SIG-M5 (cell line): ENCODE data around the gene ADM.

Experiments
- DNase-seq: peaks from one replicate; lab custom pipeline; 2025; lab: John Stamatoyannopoulos, UW

The ADM gene

DNA sequence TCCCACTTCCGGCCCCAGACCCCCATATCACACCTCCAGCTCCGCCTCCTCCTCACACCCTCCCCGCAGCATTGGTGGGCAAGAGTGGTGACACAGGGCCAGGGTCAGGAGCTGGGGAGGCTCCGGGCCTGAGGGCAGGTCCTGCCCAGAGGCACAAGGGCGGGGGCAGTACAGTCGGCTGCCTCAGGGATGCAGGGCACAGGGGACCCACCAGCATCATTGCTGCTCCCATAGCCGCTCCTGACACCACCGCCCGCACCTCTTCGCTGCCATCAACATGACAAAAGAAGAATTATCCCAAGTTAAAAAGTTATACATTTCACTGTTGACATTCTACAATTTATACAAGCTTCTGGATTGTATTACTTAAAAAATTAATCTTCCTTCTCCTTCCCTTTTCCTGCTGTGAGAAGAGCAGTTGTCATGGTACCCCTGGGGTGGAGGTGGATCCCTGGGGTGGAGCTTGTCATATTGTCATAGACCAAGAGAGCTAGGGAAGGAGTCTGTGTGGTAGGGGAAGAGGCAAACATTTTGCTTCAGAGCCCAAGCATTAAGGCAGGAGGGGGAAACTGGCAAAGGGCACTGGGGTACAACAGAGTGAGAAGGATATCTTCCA is 15.0 kb upstream of the ADM start:
- DNase-seq: no peak

DNA sequence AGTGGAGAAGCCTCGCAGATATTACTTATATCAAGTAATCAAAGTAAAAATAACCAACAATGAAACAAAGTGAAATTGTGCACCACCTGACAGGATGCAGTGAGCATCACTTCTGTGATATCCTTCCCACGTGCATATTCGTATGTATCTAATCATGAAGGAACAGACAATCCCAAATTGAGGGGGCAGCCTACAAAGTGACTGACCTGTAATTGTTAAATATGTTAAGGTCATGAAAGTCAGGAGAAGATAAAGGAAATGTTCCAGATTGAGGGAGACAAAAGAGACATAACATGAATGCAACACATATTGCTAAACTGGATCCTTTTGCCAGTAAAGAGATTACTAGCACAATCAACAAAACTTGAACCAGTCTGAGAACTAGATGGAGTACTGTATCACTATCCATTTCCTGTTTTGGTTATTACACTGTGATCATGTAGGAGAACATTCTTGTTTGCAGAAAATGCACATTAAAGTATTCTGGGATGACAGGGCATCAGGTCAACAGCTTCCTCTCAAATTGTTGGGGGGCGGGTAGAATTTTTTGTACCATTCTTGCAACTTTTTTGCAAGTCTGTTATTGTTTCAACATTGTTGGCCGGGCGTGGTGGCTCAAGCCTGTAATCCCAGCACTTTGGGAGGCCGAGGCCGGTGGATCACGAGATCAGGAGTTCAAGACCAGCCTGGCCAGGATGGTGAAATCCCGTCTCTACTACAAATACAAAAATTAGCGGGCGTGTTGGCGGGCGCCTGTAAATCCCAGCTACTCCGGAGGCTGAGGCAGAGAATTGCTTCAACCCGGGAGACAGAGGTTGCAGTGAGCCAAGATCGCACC is 12.9 kb upstream of the ADM start:
- DNase-seq: no peak

- no peak for DNase-seq
These were observed 11.2 kb upstream of the ADM start, which contains the start of gene SBF2 for GRCh38 chr11:10293423-10294289. TSS of gene SBF2 (minus strand) at chr11:10294219. CDS start at chr11:10294069, 150 bp downstream.

DNA sequence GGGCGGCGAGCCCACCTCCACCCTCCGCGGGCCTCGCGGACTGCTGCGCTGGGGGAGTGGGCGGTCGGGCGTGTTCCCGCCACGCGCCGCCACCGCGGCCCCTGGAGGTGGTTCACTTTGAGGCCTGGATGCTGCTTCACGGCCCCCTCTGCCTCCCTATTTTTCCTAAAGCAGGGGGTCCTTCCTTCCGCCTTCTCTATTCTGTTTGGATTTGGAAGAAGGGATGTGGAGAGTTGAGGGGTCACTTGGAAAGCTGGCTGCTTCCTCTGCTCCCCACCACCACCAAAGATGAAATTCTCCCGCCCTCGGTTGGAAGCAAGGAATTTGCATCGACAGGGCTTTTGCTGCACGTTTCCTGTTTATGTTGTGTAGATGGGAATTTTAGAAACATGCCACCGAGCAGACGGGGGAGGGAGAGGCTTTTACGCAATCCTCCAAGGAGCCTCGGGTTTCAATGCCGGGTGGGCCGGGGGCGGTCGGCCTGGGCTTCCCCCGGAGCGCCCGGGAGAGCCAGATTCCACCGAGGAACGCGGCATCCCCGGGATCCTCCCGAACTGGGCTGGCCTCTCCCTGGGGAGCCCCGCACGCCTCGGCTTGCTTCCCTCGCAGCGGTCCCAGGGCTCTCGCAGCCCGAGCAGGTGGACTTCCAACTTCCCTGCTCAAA is 10.5 kb upstream of the ADM start:
- no peak for DNase-seq

- DNase-seq: no peak
These were observed 9.6 kb upstream of the ADM start for GRCh38 chr11:10295064-10295901.

GRCh38 chr11:10298342-10298741 is 6.5 kb upstream of the ADM start:
- peak; percentile 59 for DNase-seq

DNA sequence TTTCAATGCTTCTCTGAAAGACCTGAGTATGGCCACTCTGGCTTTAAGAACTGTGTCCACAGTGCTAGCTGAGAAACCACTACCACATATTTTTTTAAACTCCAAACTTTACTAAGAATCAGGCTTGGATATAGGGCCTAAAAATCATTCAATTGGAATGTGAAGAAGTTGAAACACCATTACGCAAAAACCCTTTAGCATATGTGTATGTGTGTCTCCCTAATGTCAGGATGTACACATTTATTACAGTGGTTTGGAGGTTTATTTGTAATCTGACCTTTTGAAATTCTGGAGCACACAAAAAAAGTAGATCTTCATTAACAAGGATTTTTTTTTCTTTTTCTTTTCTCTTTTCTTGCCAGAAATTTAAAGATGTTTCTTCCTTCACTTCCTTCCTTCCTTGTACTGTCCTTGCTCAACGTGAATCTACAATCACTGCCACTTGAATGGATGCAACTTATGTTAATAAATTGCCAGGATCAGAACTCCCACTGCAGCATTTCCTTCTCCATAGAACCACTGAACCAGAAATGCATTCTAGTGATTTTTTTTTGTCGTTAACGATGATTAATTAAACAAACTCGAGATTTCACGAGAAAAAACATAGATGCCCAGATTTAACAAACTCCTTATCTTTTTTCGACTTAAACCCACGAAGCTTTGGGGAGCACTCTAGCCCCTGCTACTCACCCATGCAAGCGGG is 3.1 kb upstream of the ADM start:
- DNase-seq: no peak

DNA sequence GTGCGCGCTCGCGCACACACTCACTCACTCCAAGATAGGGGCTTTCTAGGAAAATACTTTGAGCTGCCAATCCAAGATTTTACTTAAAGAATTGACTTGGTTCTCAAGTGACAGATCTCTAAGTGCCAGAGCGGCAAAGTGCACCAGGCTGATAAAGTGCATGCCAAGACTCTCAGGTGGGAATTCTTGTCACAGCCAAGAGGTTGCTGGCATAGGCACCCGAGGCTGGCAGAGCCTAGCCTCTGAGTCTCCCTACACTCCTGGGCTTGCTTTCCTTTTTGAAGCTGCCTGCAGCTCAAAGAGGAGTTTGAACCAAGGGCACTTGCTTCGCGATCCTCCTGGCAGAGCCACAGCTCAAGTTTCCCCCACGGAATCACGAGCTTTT is 2.5 kb upstream of the ADM start:
- DNase-seq: no peak

DNA sequence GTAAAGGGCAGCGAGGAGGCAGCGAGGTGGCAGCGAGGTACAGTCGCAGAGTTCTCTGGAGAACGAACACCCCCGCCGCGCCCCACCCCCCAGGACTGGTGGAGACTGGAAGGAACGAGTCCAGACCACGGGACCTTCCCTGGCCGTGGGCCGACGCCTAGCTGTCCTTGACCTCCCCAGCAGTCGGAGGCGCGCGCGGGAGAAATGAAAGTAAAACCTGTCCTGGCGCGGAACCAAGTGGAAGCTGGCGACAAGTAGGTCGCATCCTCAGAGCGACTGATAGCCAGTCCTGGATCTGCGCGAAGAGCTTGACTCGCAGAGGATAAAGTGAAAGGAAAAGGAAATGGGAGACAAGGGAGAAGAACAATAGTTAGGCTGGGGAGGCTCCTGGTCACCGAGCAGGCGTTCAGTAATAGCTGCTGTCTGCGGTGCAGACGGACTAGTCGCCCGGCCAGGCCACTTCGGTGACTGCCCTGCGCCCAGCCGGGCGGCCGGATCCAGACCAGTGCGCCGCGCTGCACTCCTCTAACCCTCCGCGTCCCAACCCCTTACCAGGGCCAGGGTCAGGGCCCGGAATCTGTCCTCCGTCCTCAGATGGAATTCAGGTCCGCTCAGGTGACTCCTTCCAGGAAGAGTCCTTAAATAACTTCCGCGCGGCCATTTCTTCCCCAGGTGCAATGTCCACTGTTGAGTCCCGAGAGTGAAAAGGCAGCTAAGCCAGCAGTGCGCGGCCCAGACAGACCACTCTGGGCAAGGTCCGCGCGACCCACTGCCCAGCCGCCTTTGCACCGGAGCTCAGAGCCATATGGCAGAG is 1.9 kb upstream of the ADM start:
- DNase-seq: no peak

GRCh38 chr11:10303558-10304363 is 1.1 kb upstream of the ADM start:
- no peak for DNase-seq

GRCh38 chr11:10305262-10305963 is 540 bp downstream of the ADM start:
- no peak for DNase-seq

GRCh38 chr11:10305964-10306918 is 1.4 kb downstream of the ADM start:
- DNase-seq: no peak

DNA sequence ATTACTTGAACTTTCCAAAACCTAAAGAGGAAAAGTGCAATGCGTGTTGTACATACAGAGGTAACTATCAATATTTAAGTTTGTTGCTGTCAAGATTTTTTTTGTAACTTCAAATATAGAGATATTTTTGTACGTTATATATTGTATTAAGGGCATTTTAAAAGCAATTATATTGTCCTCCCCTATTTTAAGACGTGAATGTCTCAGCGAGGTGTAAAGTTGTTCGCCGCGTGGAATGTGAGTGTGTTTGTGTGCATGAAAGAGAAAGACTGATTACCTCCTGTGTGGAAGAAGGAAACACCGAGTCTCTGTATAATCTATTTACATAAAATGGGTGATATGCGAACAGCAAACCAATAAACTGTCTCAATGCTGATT is 2.1 kb downstream of the ADM start:
- DNase-seq: no peak

GRCh38 chr11:10307400-10308200 is 2.7 kb downstream of the ADM start:
- DNase-seq: peak; percentile 42

DNA sequence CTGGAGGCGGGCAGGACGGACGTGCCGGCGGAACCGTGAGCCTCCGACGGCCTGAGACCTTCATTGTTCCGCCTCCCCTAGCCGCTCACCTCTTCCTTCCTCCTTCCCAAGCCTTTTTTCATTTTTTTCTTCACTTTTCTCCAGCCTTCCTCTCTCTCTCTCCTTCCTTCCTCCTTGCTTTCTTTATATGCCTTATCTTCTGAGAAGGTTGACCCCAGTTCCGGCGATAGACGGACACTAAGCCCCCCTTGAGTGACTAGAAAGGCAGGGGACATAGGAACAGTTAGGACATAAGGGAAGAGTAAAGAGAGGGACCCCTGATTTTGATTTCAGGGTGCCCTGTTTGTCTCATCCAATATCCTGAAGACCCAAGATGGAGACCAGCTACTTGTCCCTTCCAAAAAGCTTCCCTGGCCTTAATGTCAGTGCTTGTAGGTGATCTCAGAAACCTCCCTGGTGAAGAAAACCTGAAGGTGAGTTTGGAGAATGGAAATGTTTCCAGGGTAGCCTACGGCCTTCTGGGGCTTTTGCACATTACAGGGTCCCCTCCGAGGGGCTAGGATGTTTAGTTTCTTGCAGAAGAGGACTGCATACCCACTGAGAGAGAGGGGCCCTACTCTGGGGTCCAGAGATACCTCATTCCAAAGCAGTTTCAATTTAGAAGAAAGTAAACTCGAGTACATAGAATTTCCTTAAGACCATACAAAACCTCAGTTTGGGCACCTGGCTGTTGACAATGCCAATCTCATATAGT is 3.5 kb downstream of the ADM start:
- DNase-seq: no peak
